Hepatocyte (in vitro differentiated cells): Measurements from ENCODE around the gene ABO.

Experiments used
- CTCF ChIP-seq: fragments of 200-600 bp; sonication (generic); IDR thresholded peaks from 2 replicates; pipeline ENCODE4 v1.5.1; 2016; ENCODE audit warnings: antibody characterized with exemption, mild to moderate bottlenecking; ENCODE audit not compliant: poor library complexity
- EZH2phosphoT487 ChIP-seq: fragments of 200-600 bp; sonication (generic); IDR thresholded peaks from one replicate; pipeline ENCODE4 v1.6.1; 2018; ENCODE audit warnings: antibody characterized with exemption, mild to moderate bottlenecking, low read depth, moderate library complexity; ENCODE audit not compliant: unreplicated experiment, severe bottlenecking

GRCh38 chr9:133277467-133277866 lies 2.5 kb upstream of the ABO start:
- TF ChIP-seq CTCF (no peak), EZH2phosphoT487 (no peak)
